ENCODE data around the gene CBLN2.
A peak's percentile ranks its signal among the peaks of the same experiment; 100 is the strongest.

Gene CBLN2

DNA sequence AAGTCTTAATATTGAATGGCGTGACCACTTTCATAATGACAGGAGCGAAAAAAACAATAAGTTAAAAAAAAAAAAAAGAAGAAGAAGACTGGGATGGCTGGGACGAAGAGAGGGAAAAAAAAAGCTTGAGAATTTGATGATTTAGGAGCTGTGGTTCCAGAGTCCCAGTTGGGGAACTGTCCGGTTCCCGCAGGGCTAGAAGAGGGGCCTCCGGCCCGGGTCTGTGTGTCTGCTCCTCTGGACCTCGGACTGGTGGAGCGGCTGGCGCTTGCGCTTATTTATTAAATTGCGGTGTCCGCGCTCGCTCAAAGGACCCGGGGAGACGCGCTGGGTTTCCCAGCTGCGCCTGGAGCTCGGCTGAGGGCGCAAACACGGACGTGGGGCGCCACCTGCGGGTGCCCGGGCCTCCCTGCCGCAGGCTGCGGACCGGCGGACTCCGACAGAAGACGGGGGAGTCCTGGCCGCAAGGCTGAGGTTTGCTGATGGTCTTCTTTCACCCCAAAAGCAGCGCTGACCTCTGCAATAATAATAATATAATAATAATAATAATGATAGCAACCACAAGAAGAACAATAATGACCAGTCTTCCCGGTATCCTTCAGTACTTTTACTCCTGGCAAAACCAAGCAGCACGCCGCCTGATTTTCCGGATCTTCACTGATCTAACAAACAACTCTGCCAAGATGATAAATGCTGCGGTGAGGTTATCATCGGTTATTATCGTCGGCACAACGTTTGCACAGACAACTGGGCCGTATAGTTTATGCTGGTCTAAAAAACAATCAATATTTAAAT is at the start of gene CBLN2:
CBLN2 (minus strand) TSS at position 251 of the 795 bp plus-strand sequence. CDS start 2,182 bp downstream, outside the sequence.
- CTCF ChIA-PET = interaction anchor here (0.6 kb wide), 3 partner anchors 9 to 225 kb away, joined by 3 to 5 read pairs (median 5); no protein-coding TSS in a partner anchor
- peak; percentile 80 for TF ChIP-seq CTCF (conservative IDR thresholded peaks at IDR 0.05; ENCODE audit: low read depth)
- DNase-seq (ENCODE audit: low spot score) = peak; percentile 63
- POLR2A ChIA-PET (ENCODE audit: low non-redundant PET) = interaction anchor here (0.7 kb wide), 1 partner anchor 220 kb away, joined by 7 read pairs; no protein-coding TSS in a partner anchor
- no peak within 1 kb of the TSS for H3K27ac ChIP-seq

DNA sequence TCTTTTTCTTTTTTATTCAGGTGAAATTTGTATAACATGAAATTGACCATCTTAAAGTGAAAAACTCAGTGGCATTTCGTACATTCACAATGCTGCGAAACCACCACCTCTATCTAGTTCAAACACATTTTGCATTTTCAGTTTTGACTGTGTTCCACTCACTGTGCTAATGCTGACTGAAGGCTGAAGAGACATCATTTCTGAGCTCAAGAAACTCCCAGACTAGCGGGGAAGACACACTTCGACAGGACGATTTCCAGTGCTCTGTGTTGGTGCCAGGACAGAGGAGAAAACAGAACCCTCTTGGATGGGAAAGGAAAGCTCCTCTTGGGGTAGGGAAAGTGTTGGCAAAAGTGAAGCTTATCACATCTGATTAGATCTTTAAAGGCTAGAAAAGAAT is 44.2 kb upstream of the CBLN2 start:
- ChIA-PET POLR2A (ENCODE audit: low non-redundant PET) (no interaction called here), CTCF (no interaction called here)

DNA sequence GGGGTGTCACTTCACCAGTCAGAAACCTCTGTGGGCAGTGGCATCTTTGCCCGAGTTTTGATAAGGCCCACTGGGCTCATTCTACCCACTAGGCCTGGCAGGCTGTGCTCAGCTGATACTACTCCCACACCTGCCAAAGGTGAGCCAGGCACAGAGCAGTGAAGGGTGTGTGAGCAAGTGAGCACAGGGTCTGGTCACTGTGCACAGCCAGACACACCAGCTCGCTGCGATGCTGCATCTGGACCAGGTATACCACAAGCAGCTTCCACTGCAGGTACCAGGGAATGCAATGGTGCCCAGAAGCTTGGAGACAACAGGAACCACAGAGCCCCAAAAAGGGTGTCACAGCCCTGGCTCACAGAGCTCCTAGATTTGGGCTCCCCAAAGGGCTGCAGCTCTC is 40.6 kb upstream of the CBLN2 start:
- no peak for TF ChIP-seq CTCF (conservative IDR thresholded peaks at IDR 0.05; ENCODE audit: low read depth)
- POLR2A ChIA-PET (ENCODE audit: low non-redundant PET) = no interaction called here
- H3K27ac ChIP-seq = no peak overlapping the region
- CTCF ChIA-PET = no interaction called here
- no peak for DNase-seq (ENCODE audit: low spot score)

More for the DNA sequence above, 44.2 kb upstream of the CBLN2 start:
- no peak overlapping the region for H3K27ac ChIP-seq
- TF ChIP-seq CTCF (conservative IDR thresholded peaks at IDR 0.05; ENCODE audit: low read depth) = no peak
- no peak for DNase-seq (ENCODE audit: low spot score)

GRCh38 chr18:72581976-72582375 is 37.8 kb upstream of the CBLN2 start:
- ChIA-PET CTCF (no interaction called here), POLR2A (ENCODE audit: low non-redundant PET) (no interaction called here)
- no peak for TF ChIP-seq CTCF (conservative IDR thresholded peaks at IDR 0.05; ENCODE audit: low read depth)

GRCh38 chr18:72572896-72573295 is 28.8 kb upstream of the CBLN2 start:
- H3K27ac ChIP-seq = no peak overlapping the region
- DNase-seq (ENCODE audit: low spot score) = no peak
- ChIA-PET CTCF (no interaction called here), POLR2A (ENCODE audit: low non-redundant PET) (no interaction called here)
- TF ChIP-seq CTCF (conservative IDR thresholded peaks at IDR 0.05; ENCODE audit: low read depth) = no peak

More at GRCh38 chr18:72581976-72582375, 37.8 kb upstream of the CBLN2 start:
- H3K27ac ChIP-seq = no peak overlapping the region
- DNase-seq (ENCODE audit: low spot score) = no peak

DNA sequence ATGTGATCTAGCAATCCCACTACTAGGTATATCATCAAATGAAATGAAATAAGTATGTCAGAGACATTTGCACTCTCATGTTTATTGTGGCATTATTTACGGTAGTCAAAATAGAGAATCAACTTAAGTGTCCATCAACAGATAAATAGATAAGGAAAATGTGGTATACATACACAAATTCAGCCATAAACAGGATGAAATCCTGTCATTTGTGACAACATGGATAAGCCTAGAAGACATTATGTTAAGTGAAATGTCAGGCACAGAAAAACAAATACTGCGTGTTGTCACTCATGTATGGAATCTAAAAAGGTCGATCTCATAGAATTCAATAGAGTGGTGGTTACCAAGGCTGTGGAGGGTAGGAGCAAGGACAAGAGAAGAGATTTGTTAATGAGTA is 22.1 kb upstream of the CBLN2 start:
- no peak overlapping the region for H3K27ac ChIP-seq
- DNase-seq (ENCODE audit: low spot score) = no peak
- ChIA-PET POLR2A (ENCODE audit: low non-redundant PET) (no interaction called here), CTCF (no interaction called here)
- TF ChIP-seq CTCF (conservative IDR thresholded peaks at IDR 0.05; ENCODE audit: low read depth) = no peak

Measured in RWPE1 (cell line).